AG04449 (cell line): ENCODE measurements around the gene SPG7.

Experiments
- CTCF ChIA-PET: fragments of 350-600 bp; formaldehyde crosslinking; extraction: SDS; loops from one replicate; lab custom pipeline; 2021; ENCODE audit warnings: antibody characterized with exemption; lab: Yijun Ruan, JAX
- POLR2A ChIA-PET: fragments of 400-600, 350-600 bp; formaldehyde crosslinking; extraction: SDS; loops from one replicate; lab custom pipeline; 2020; ENCODE audit warnings: antibody characterized with exemption, inconsistent platforms; lab: Yijun Ruan, JAX
- DNase-seq: peaks from one replicate; pipeline ENCODE4 v3.0.0-alpha.2; 2010; ENCODE audit warnings: low read depth, low spot score
- H3K4me3 ChIP-seq: 2 replicates; pipeline ENCODE4 v1.5.1; 2011; ENCODE audit warnings: low read depth, mild to moderate bottlenecking, control low read depth, low read length
- CTCF ChIP-seq: IDR thresholded peaks from one replicate; pipeline ENCODE4 v1.5.1; 2011; ENCODE audit warnings: mild to moderate bottlenecking, moderate library complexity, low read length, control low read depth, inconsistent platforms; ENCODE audit not compliant: insufficient read depth; ENCODE audit errors: missing control alignments

Gene SPG7

GRCh38 chr16:89476811-89477261 is 31.4 kb upstream of the SPG7 start:
- ChIA-PET POLR2A (no interaction called here), CTCF (interaction anchor here (0.7 kb wide), 1 partner anchor 32 kb away, joined by 3 read pairs; no protein-coding TSS in a partner anchor)
- no peak for TF ChIP-seq CTCF
- no peak for DNase-seq
- H3K4me3 ChIP-seq, result no peak overlapping the region

DNA sequence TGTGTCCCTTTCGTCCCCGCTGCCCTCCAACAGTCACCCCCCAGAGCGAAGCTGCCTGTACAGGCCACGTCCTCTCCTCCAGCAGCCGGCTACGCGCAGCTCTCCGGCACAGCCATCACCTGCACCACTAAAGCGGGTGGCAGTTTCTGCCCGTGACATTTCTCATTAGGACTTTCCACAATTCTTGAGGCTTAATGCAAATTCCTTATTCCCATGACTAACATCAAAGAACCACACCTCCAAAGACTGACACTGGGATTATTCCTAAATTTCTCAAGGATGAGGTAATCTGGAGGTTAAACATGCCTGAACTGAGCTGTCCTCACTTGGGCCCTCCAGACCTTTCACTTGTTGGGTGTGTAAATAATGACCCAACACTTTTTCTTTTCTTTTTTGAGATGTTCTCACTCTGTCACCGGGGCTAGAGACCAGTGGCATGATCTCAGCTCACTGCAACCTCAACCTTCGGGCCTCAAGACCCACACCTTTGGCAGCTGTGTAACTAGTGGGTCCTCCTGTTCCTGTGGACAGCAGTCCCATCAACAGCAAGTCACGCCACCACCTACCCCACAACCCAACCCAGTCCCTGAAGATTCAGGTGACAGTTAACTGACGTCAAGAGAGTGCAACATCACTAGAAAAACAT is 29.5 kb upstream of the SPG7 start:
- no peak overlapping the region for H3K4me3 ChIP-seq
- CTCF ChIA-PET, result interaction anchor here (1.5 kb wide), 1 partner anchor 27 kb away, joined by 4 read pairs; no protein-coding TSS in a partner anchor
- DNase-seq, result no peak
- POLR2A ChIA-PET, result interaction anchor here (0.9 kb wide), 1 partner anchor 11 kb away, joined by 3 read pairs; no protein-coding TSS in a partner anchor
- TF ChIP-seq CTCF, result no peak

DNA sequence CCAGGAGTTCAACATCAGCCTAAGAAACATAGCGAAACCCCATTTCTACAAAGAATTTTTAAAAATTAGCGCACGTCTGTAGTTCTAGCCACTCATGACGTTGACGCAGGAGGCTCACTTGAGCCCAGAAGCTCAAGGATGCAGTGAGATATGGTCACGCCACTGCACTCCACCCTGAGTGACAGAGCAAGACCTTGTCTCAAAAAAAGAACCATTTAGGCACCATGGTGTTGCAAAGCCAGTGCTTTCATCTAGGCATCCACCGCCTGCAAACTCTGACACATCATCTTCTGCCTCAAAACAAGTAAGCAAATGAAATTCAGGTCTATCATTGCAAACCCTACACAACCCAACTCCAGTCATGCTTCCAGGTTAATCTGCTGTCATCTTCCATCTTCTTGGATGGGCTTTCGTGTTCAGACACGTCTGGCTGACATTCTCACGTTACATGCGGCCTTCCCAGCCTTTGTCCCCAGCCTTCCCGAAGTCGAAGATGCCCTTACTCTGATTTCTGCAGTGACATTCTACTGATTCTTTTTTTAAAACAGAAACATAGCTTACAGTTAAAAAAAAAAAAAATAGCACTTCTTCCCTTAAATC is 26.7 kb upstream of the SPG7 start:
- ChIA-PET CTCF (no interaction called here), POLR2A (no interaction called here)
- DNase-seq, result no peak
- TF ChIP-seq CTCF, result no peak
- no peak overlapping the region for H3K4me3 ChIP-seq

DNA sequence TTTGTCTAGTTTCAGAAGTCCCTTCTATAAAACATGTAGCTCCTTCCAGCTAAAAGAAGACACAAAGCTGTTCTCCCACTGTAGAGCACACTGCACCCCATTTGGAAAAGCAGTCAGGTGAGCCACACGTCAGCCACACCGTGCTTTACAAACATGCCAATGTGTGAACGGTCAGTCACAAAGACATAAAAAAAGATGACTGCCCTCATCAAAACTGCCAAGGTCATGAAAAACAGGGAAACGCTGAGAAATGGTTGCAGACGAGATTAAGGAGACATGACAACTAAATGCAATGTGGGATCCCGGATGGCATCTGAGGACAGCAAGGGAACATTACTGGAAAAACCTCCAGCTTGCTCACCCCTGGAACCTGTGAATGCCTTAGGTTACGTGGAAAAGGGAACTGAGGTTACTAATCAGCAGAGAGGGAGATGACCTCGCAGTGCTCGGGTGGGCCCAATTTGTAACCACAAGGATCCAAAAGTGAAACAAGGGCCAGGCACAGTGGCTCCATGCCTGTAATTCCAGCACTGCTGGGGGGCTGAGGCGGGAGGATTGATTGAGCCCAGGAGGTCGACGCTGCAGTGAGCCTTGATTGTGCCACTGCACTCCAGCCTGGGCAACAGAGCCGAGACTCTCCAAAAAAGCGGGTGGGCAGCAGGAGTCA is 25.9 kb upstream of the SPG7 start:
- no peak for TF ChIP-seq CTCF
- CTCF ChIA-PET, result no interaction called here
- POLR2A ChIA-PET, result no interaction called here
- H3K4me3 ChIP-seq, result no peak overlapping the region
- no peak for DNase-seq

DNA sequence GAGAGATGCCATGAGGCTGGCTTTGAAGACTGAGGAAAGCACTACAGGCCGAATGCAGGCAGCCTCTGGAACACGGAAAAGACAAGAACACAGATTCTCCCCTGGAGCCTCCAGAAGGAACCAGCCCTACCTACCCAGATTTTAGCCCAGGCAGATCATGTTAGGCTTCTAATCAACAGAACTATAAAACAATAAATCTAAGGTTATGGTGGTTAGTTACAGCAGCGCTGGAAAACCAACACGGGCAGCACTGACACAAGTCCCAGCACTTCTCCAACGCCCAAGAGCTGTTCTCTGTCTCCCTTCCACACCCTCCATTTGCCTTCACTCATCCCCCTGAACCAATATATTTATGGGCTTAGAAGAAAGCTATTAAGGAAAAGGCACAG is 25.4 kb upstream of the SPG7 start:
- CTCF ChIA-PET, result no interaction called here
- H3K4me3 ChIP-seq, result no peak overlapping the region
- POLR2A ChIA-PET, result interaction anchor here (1.5 kb wide), 1 partner anchor 10 kb away, joined by 4 read pairs; no protein-coding TSS in a partner anchor
- DNase-seq, result no peak
- no peak for TF ChIP-seq CTCF

- ChIA-PET CTCF (no interaction called here), POLR2A (interaction anchor here (0.6 to 1.5 kb wide), 3 partner anchors 12 to 652 kb away, joined by 3 to 4 read pairs (median 3); no protein-coding TSS in a partner anchor)
Measured at GRCh38 chr16:89484041-89484501, 24.1 kb upstream of the SPG7 start.

More at GRCh38 chr16:89484041-89484501, 24.1 kb upstream of the SPG7 start:
- TF ChIP-seq CTCF, result no peak
- no peak for DNase-seq
- H3K4me3 ChIP-seq, result no peak overlapping the region
